Activated naive CD8-positive, alpha-beta T cell (primary cell): ENCODE data around the gene MAP6D1.

ENCODE experiments used
- H3K27ac Mint-ChIP-seq: one replicate; pipeline ENCODE4 v1.8.0; 2021; ENCODE audit warnings: mixed read lengths
- H3K27me3 Mint-ChIP-seq: one replicate; pipeline ENCODE4 v1.8.0; 2021; ENCODE audit warnings: mixed read lengths
- H3K36me3 Mint-ChIP-seq: one replicate; pipeline ENCODE4 v1.8.0; 2021; ENCODE audit warnings: mixed read lengths
- H3K4me1 Mint-ChIP-seq: one replicate; pipeline ENCODE4 v1.8.0; 2021; ENCODE audit warnings: low read depth, mixed read lengths
- H3K4me3 Mint-ChIP-seq: one replicate; pipeline ENCODE4 v1.8.0; 2021; ENCODE audit warnings: mild to moderate bottlenecking, mixed read lengths
- H3K9me3 Mint-ChIP-seq: one replicate; pipeline ENCODE4 v1.8.0; 2021; ENCODE audit warnings: low read depth, mixed read lengths

Gene MAP6D1

DNA sequence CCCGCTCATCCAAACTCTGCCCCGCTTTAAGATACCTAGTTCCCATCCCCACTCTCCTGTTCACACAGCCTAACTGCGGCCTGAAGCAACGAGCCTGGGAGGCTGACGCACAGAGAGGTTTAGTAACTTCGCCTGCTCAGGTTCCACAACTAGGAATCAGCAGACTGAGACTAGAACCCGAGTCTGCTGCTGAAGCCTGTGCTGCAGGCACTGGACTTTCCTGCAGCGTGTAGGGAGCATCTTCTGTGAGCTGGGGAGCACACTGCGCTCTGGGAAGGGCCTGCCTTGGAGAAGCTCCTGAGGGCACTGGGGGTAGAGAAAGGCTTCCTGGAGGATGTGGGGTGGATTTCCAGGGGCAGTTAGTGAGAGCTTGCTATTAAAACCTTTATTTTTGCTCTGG lies 4.8 kb upstream of the MAP6D1 start:
- Mint-ChIP-seq H3K4me1 (peaks cover 7% of the 10 kb centered on the region), H3K27me3 (no peaks in the 10 kb centered on the region), H3K27ac (no peak overlapping the region), H3K9me3 (no peaks in the 10 kb centered on the region), H3K4me3 (no peak overlapping the region), H3K36me3 (no peaks in the 10 kb centered on the region)

GRCh38 chr3:183829466-183829865 lies 4.1 kb upstream of the MAP6D1 start:
- Mint-ChIP-seq H3K27me3 (no peaks in the 10 kb centered on the region), H3K4me3 (no peak overlapping the region), H3K4me1 (peaks cover 7% of the 10 kb centered on the region), H3K36me3 (no peaks in the 10 kb centered on the region), H3K27ac (no peak overlapping the region), H3K9me3 (no peaks in the 10 kb centered on the region)

DNA sequence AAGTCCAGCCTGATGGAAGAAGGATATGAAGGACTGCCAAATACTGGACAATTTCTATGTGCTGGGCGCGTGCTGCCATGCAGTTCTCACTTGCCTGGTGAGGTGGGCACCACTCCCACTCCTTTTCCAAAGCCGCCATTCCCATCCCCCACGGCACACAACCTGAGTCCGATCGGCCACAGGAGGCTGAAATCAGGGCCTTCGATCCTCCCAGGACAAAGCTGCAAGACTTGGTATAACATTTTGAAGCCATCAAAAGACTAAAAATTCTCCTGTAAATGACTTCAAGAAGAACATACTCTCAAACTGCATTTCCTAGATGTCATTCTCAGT lies 3.1 kb upstream of the MAP6D1 start:
- Mint-ChIP-seq H3K27ac (peak overlapping the region; percentile 0), H3K4me1 (peaks cover 16% of the 10 kb centered on the region), H3K27me3 (no peaks in the 10 kb centered on the region), H3K36me3 (no peaks in the 10 kb centered on the region), H3K4me3 (no peak overlapping the region), H3K9me3 (no peaks in the 10 kb centered on the region)

DNA sequence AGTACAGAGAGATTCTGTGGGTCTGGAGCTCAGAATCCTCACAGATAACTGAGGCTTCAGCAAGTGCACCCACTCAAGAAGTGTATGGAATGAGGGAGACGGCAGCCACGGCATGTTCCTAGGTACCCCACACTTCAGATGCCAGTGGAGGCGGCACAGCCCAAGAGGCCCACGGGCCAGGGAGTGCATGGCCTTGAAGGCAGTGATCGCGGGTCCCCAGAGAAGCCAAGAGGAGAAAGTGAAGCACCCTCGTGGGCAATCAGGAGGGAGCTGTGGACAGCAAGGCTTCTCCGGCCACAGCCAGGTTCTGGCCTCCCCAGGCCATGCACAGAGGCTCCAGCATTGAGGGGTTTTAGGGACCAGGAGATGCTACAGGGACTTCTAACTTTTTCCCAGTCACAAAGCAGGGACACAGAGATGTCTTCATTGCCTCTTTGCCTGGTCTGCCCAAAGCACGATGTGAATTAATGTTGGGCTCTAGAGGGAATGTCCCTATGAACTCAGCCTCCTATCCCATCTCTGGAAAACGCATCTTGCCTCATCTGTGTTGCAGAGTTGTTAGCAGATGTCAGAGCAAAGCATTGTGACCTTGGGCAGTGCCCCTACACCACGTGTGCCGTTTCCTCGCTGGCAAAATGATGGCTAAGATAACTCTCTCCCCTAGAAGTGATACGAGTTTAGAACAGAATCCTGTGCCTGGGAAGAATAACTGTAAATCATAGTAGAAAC lies 2.6 kb upstream of the MAP6D1 start:
- Mint-ChIP-seq H3K27ac (peak overlapping the region; percentile 0), H3K36me3 (no peaks in the 10 kb centered on the region), H3K9me3 (no peaks in the 10 kb centered on the region), H3K4me1 (peaks cover 16% of the 10 kb centered on the region), H3K27me3 (no peaks in the 10 kb centered on the region), H3K4me3 (no peak overlapping the region)

GRCh38 chr3:183826448-183827250 lies 1.3 kb upstream of the MAP6D1 start:
- H3K9me3 Mint-ChIP-seq = no peaks in the 10 kb centered on the region
- peak overlapping the region; percentile 81 for H3K4me3 Mint-ChIP-seq
- H3K27me3 Mint-ChIP-seq = no peaks in the 10 kb centered on the region
- H3K36me3 Mint-ChIP-seq = no peaks in the 10 kb centered on the region
- H3K4me1 Mint-ChIP-seq = peaks cover 16% of the 10 kb centered on the region
- H3K27ac Mint-ChIP-seq = peak overlapping the region; percentile 85

DNA sequence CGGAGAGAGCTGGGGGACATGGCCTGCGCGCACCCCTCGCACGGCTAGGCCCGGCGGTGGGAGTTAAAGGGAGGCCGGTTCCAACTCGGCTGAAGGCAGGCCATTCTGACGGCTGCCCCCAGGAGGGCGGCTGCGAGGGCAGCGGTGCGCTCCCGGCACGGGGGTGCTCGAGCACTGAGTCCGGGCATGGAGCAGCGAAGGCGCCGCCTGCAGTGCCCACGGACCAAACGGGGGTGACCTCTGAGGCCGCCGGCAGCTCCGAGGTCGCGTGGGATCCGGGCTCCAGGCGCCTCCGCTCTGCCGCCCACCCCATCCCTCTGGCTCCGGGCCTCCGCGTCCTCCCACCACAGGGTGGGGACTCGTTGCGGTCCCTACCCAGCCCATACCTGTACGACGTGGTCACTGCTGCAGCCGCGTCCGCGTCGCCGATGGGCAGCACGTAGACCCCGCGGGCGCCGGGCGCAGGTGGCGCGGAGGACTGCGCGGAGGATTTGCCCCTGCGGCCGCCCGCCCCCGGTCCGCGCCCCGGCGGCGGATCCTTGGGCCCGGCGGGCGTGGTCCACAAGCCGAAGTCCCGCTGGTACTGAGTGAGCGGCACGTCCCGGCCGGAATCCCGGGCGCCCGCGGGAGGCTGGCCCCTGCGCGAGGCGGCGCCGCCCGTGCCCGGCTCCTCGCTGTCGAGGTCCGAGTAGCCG lies 469 bp downstream of the MAP6D1 start:
- no peaks in the 10 kb centered on the region for H3K36me3 Mint-ChIP-seq
- H3K27me3 Mint-ChIP-seq = no peaks in the 10 kb centered on the region
- H3K4me3 Mint-ChIP-seq = peak overlapping the region; percentile 89
- no peaks in the 10 kb centered on the region for H3K9me3 Mint-ChIP-seq
- H3K4me1 Mint-ChIP-seq = peaks cover 16% of the 10 kb centered on the region
- H3K27ac Mint-ChIP-seq = peak overlapping the region; percentile 75

DNA sequence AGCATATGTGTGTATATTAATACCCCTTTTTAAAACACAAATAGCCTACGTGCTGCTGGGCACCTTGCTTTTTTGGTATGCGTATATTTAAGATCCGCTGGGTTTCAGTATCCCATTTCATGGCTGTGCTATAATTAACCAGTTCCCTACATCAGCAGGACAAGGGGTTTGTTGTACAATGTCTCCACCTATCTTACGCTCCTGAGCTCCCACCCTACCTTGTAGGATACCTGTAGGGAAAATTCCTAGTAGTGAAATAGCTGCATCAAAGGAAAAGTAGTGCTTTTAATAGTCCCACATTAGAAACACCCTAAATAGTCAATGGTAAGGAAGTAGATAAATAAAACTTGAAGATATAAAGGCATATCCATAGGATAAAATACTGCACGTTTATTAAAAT lies 1.4 kb downstream of the MAP6D1 start:
- H3K9me3 Mint-ChIP-seq = no peaks in the 10 kb centered on the region
- H3K27me3 Mint-ChIP-seq = no peaks in the 10 kb centered on the region
- peak overlapping the region; percentile 75 for H3K27ac Mint-ChIP-seq
- no peaks in the 10 kb centered on the region for H3K36me3 Mint-ChIP-seq
- H3K4me1 Mint-ChIP-seq = peaks cover 16% of the 10 kb centered on the region
- H3K4me3 Mint-ChIP-seq = peak overlapping the region; percentile 89

DNA sequence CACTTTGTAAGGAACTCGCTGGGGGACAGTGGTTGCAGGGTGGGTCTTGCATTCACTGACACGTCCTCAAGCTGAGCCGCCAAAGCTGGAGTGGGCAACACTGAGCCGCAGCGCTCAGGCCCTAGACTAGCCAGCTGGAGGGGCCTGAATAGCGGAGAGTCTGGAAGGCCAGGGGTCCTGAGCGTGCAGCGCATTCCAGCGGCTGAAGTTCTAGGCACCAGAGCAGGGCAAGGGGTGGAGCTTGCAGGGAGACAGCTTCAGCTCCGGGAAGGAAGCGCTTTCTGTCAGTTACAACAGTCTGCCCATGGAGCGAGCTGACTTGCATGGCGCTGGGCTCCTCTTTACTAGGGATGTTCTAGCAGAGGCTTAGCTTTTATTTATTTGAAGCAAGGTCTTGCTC lies 2.7 kb downstream of the MAP6D1 start:
- H3K27ac Mint-ChIP-seq = no peak overlapping the region
- H3K4me3 Mint-ChIP-seq = peak overlapping the region; percentile 10

DNA sequence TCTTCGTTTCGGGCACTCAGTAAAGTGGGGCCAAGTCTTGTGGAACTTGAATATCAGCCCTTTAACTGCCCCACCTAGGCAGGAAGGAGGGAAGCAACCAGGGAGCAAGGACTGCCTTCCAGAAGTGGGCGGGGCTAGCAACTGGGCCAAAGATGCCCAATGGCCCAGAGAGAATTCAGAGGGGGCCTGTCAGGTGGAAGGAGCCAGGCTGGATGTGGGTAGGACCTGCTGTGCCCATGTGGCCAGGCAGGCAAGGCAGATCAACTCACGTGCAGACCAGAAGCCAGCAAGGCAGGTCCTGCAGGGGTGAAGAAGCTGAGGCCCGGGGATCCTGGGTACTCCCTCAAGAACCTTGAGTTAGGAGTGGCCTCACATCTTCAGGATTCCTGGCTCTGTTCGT lies 5.5 kb downstream of the MAP6D1 start:
- Mint-ChIP-seq H3K4me1 (peaks cover 25% of the 10 kb centered on the region), H3K36me3 (peaks cover 7% of the 10 kb centered on the region), H3K9me3 (no peaks in the 10 kb centered on the region), H3K27ac (no peak overlapping the region), H3K4me3 (no peak overlapping the region), H3K27me3 (no peaks in the 10 kb centered on the region)

More for the DNA sequence above, 2.7 kb downstream of the MAP6D1 start:
- no peaks in the 10 kb centered on the region for H3K9me3 Mint-ChIP-seq
- H3K27me3 Mint-ChIP-seq = no peaks in the 10 kb centered on the region
- peaks cover 16% of the 10 kb centered on the region for H3K4me1 Mint-ChIP-seq
- no peaks in the 10 kb centered on the region for H3K36me3 Mint-ChIP-seq

DNA sequence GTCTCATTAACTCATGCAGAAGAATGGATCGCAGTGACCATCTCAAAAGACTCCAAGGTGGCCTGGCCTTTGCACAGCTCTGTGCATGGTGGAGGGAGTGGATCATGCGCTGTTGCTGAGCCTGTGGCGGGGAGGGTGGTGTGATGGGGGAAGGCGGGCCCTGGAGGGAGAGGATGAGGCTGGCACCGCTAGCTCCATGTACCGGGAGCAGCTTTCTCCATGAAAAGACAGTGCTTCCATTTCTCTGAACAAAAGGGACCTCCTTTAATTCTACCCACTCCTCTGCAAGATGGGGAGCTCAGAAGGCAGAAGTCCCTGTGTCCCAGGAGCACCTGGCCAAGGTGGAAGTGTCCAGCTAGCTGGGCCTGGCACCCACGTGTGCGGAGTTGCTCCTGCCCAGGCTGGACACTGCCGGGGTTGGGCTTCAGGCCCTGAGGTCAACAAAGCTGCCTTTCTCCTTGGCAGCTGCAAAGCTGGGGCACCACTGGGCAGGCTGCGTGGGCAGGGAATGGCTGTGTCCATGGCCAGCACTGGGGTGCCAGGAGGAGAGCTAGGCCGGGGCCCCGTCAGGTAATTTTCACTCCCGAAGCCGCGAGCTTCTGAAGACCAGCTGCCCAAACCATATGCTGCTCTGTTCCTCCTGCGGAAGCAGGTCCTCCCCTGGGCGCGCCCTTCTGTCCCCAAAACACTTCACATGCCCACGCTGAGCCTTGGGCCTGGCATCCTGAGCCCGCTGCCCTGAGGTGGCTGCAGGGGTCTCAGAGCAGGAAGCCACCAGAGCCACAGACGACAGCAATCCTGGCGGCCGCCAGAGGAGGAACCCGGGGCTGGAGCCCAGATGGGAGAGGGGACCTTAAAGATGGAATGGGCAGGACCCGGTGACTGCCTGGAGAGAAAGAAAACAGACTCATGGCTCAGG lies 6.4 kb downstream of the MAP6D1 start:
- Mint-ChIP-seq H3K9me3 (no peaks in the 10 kb centered on the region), H3K27me3 (no peaks in the 10 kb centered on the region), H3K4me3 (no peak overlapping the region), H3K36me3 (peaks cover 7% of the 10 kb centered on the region), H3K4me1 (peaks cover 23% of the 10 kb centered on the region), H3K27ac (no peak overlapping the region)

- Mint-ChIP-seq H3K36me3 (peaks cover 7% of the 10 kb centered on the region), H3K27me3 (no peaks in the 10 kb centered on the region), H3K9me3 (no peaks in the 10 kb centered on the region), H3K4me3 (no peak overlapping the region), H3K4me1 (peaks cover 19% of the 10 kb centered on the region), H3K27ac (no peak overlapping the region)
Measured at GRCh38 chr3:183818041-183818620, 7.2 kb downstream of the MAP6D1 start.

DNA sequence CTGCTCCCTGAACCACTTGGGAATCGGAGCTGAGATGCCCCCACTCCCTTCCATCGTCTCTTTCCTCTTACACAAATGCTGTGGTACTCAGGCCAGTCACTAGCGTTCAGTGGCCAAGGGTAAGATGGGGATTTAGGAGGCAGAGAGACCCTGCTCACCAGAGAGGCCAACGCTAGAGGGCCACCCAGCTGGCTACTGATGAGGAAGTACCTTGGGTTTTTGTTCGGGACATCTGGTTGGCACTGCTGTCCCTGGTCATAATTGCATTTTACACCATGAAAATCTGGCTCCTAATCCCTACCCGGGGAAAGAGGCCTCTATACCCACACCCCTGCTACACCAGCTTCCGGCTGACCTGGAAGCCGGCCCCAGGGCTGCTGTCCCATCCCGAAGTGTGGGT lies 7.7 kb downstream of the MAP6D1 start:
- Mint-ChIP-seq H3K4me1 (peaks cover 19% of the 10 kb centered on the region), H3K9me3 (no peaks in the 10 kb centered on the region), H3K27ac (no peak overlapping the region), H3K4me3 (no peak overlapping the region), H3K27me3 (no peaks in the 10 kb centered on the region), H3K36me3 (peaks cover 7% of the 10 kb centered on the region)

- Mint-ChIP-seq H3K27me3 (no peaks in the 10 kb centered on the region), H3K4me1 (peaks cover 19% of the 10 kb centered on the region), H3K4me3 (no peak overlapping the region), H3K9me3 (no peaks in the 10 kb centered on the region), H3K27ac (no peak overlapping the region), H3K36me3 (peaks cover 7% of the 10 kb centered on the region)
Measured at GRCh38 chr3:183816681-183817510, 8.5 kb downstream of the MAP6D1 start.
